RWPE2 (cell line): ENCODE data around the gene NRXN2.

Experiments used
- ATAC-seq: fragments of 200-7000 bp; cut with Tn5 transposase; 3 replicates; pipeline ENCODE4 v1.9.1; 2021; ENCODE audit warnings: low read depth
- DNase-seq: peaks from one replicate; pipeline ENCODE4 v3.0.0-alpha.2; 2020; ENCODE audit warnings: low spot score
- H3K27ac ChIP-seq: fragments of 450-650 bp; 2 replicates; pipeline ENCODE4 v1.5.1; 2017; ENCODE audit warnings: mild to moderate bottlenecking; ENCODE audit not compliant: poor library complexity, severe bottlenecking
- H3K27me3 ChIP-seq: fragments of 250-450 bp; sonication (Bioruptor Pico); 2 replicates; pipeline ENCODE4 v1.5.1; 2021; ENCODE audit warnings: mild to moderate bottlenecking, moderate library complexity; ENCODE audit not compliant: insufficient read depth, poor library complexity, severe bottlenecking
- H3K36me3 ChIP-seq: fragments of 250-450 bp; sonication (Bioruptor Pico); 2 replicates; pipeline ENCODE4 v1.5.1; 2020; ENCODE audit warnings: low read depth, mild to moderate bottlenecking, moderate library complexity
- H3K4me1 ChIP-seq: fragments of 250-450 bp; sonication (Bioruptor Pico); 2 replicates; pipeline ENCODE4 v1.5.1; 2021; ENCODE audit warnings: mild to moderate bottlenecking, moderate library complexity; ENCODE audit not compliant: insufficient read depth, poor library complexity, severe bottlenecking
- H3K4me3 ChIP-seq: fragments of 250-450 bp; sonication (Bioruptor Pico); 2 replicates; pipeline ENCODE4 v1.5.1; 2021; ENCODE audit warnings: mild to moderate bottlenecking, moderate library complexity; ENCODE audit not compliant: severe bottlenecking
- H3K9me3 ChIP-seq: fragments of 250-450 bp; sonication (Bioruptor Pico); 2 replicates; pipeline ENCODE4 v1.5.1; 2021; ENCODE audit warnings: mild to moderate bottlenecking, moderate library complexity; ENCODE audit not compliant: severe bottlenecking
- TF ChIP-seq, protein P1 (sequence below): fragments of 450-650 bp; IDR thresholded peaks from one replicate; pipeline ENCODE4 v1.5.1; 2017; ENCODE audit warnings: mild to moderate bottlenecking, moderate library complexity; ENCODE audit not compliant: poor library complexity, severe bottlenecking

NRXN2 gene

DNA sequence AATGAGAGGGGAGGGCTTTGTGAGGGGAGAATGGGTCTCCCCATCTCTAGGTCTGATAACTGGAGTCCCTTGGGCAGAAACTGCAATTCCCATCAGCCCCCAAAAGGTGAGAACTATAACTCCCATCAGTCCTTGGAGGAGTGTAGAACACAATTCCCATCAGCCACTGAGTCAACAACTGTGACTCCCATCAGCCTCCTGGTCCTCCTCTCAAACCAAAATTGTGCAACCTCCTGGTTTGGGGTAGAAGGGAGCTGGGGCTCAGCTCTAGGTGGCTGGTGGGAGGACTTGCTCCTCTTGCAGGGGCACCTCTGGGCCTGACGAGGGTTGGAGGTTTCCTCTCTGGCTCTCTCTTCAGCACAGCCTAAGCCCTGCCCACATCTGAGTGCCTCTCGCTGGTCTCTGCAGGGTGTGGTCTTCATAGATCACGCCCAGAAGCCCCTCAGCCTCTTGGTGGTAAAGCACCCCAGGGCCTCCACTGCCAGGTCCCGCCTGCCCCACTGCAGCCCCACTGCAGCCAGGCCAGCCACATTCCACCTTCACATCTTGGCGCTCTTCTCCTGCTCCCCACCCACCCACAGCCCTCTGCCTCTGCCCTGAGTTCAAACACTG is 113.5 kb downstream of the NRXN2 start:
- no peak for ATAC-seq
- peaks cover 12% of the 10 kb centered on the region for H3K27me3 ChIP-seq
- TF ChIP-seq, protein P1, sequence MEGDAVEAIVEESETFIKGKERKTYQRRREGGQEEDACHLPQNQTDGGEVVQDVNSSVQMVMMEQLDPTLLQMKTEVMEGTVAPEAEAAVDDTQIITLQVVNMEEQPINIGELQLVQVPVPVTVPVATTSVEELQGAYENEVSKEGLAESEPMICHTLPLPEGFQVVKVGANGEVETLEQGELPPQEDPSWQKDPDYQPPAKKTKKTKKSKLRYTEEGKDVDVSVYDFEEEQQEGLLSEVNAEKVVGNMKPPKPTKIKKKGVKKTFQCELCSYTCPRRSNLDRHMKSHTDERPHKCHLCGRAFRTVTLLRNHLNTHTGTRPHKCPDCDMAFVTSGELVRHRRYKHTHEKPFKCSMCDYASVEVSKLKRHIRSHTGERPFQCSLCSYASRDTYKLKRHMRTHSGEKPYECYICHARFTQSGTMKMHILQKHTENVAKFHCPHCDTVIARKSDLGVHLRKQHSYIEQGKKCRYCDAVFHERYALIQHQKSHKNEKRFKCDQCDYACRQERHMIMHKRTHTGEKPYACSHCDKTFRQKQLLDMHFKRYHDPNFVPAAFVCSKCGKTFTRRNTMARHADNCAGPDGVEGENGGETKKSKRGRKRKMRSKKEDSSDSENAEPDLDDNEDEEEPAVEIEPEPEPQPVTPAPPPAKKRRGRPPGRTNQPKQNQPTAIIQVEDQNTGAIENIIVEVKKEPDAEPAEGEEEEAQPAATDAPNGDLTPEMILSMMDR, result no peak
- H3K4me1 ChIP-seq, result no peaks in the 10 kb centered on the region
- H3K27ac ChIP-seq, result no peak overlapping the region
- no peaks in the 10 kb centered on the region for H3K36me3 ChIP-seq
- no peak overlapping the region for H3K4me3 ChIP-seq
- H3K9me3 ChIP-seq, result no peaks in the 10 kb centered on the region
- no peak for DNase-seq

DNA sequence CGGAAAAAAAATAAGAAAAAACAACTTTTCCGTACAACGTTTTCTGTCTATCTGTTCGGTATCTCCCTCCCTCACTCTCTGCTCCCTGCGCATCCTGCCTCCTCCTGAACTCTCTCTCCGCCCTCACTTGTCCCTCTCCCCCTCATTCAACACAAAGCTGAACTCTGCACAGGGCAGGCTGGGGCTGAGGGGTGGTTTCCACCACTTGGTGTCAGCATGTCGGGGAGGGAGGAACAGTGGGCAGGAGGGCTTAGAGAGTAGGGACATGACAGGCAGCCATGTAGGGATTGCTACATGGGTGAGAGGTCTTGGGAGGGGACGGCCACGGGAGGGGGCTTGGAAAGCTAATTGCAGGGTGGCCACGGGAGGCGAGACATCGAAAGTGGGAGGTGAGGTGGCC is 114.4 kb downstream of the NRXN2 start:
- Histone ChIP-seq H3K4me3 (no peak overlapping the region), H3K27ac (no peak overlapping the region), H3K27me3 (peaks cover 12% of the 10 kb centered on the region), H3K36me3 (no peaks in the 10 kb centered on the region), H3K4me1 (no peaks in the 10 kb centered on the region), H3K9me3 (no peaks in the 10 kb centered on the region)
- TF ChIP-seq, protein P1, result no peak
- ATAC-seq, result no peak
- no peak for DNase-seq

DNA sequence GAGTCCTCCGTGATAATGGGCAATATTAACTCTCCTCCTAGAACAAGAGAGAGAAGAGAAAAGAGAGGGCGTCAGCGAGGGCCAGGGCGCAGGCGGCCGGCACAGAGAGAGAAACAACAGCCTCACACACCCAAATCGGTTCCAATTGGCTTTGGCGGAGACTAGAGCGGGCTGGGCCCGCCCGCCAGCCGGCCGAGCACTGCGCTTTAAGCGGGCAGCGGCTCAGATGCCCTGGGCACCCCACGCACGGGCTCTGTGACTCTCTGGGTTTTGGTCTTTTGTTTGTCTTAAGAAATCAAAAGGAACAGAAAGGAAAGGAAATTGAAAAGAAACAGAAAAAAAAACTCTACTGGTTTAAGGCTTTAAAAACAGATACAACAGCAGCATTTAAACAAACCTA is 115.0 kb downstream of the NRXN2 start:
- no peaks in the 10 kb centered on the region for H3K9me3 ChIP-seq
- H3K36me3 ChIP-seq, result no peaks in the 10 kb centered on the region
- H3K27ac ChIP-seq, result no peak overlapping the region
- H3K27me3 ChIP-seq, result peaks cover 12% of the 10 kb centered on the region
- ATAC-seq, result peak; percentile 71
- H3K4me3 ChIP-seq, result no peak overlapping the region
- TF ChIP-seq, protein P1, result no peak
- no peak for DNase-seq
- H3K4me1 ChIP-seq, result no peaks in the 10 kb centered on the region

DNA sequence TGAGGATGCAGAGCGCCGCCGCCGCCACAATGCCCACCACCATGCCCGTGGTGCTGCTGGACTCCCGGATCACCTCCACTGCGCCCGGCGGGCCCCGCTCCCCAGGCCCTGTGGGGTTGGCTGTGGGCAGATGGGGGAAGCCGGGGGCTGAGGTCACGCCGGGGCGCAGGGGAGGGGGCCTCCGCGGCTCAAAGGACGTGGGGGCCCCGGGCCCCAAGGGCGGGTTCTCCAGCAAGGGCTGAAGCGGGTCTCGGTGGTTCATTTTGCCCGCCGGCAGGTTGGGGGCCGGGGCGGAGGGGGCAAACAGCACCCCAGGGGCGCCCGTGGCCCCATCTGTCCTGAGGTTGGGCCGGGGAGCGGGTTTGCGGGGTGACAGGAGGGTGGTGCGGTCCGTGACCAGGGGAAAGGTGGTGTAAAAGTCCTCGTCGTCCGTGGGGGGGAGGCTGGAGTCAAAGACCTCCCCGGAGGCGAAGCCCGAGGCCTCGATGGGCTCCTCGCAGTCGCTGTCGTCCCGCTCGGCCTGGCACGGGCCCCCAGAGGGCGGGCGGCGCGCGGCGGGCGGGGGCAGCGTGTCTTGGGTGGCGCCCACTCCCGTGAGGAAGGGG is 115.5 kb downstream of the NRXN2 start:
- Histone ChIP-seq H3K9me3 (no peaks in the 10 kb centered on the region), H3K36me3 (no peaks in the 10 kb centered on the region), H3K27me3 (peaks cover 12% of the 10 kb centered on the region), H3K27ac (no peak overlapping the region), H3K4me3 (no peak overlapping the region), H3K4me1 (no peaks in the 10 kb centered on the region)
- DNase-seq (no peak), ATAC-seq (no peak; the same call in 2 of the 3 replicates)
- TF ChIP-seq, protein P1, result no peak

DNA sequence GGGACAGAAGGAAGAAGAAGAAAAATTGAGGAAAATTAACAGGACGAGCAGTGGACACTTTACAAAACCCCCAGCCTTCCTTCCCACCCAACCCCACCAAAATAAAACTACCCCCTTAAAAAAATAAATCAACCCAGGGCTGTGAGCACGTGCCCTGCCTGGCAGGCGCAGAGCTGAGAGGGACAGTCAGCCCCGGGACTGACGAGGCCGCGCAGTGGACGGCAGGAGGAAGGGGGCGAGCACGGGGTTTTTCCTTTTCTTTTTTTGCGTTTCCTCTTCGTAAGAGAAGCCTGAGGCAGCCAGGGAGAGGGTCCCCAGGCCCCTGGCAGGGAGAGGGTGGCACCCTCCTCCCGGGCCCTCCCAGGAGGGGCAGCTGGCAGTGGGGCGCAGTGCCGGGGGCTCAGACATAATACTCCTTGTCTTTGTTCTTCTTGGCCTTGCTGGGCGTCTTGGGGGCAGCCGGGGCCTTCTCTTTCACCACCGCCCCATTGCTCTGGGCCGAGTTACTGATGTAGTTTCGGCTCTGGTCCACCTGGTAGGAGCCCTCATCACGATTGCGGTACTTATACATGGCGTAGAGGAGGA is 116.1 kb downstream of the NRXN2 start:
- Histone ChIP-seq H3K4me3 (no peak overlapping the region), H3K36me3 (no peaks in the 10 kb centered on the region), H3K27me3 (peaks cover 12% of the 10 kb centered on the region), H3K9me3 (no peaks in the 10 kb centered on the region), H3K4me1 (no peaks in the 10 kb centered on the region), H3K27ac (no peak overlapping the region)
- TF ChIP-seq, protein P1, result no peak
- no peak for ATAC-seq
- DNase-seq, result no peak
